Measurements from ENCODE around the gene RPL22. TPM values are rescaled to one million over a fixed set of nuclear protein-coding genes. Genes with fewer than 3 reads are reported as not detected.

The RPL22 gene
- total RNA-seq, 4 donors from 2014 or later, result 56.5 to 170 (median 106) TPM

DNA sequence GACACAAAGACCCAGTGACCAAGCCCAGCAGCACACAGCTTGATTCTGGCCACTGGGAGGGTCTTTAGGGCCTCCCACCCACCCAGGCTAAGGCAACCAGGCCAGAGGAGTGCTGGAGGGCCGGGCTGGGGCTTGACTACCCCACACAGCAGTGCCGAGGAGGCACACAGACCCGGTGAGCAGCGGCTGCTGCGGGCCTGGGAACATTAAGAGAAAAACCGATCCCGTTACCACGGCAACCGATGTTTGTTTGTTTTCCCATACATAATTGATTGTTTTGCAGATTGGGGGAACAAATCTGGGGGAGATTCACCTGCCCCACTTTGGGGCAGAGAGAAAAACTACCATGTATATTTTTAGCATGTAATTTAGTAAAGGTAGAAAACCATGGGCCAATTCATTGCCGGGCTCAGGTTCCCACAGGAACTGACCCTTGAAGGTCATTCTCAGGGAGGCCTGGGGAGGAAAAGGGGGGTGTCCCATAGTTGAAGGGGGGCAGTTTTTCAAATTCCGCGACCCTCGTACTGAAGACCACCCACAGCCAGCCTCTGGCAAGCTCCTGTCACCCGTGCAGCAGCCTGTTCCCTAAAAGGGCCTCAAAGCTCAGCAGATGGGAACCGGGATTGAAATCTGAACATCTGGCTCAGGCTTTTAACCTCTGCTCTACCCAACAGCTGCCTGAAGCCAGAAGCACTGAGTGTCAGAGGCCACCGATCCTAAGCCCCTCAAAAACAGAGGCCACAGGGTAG is 54.6 kb downstream of the RPL22 start:
- intact Hi-C loops (cut with DNase I; ENCODE audit: low total_unique reads), result no loop called here
- 60 to 69% methylated on average over 2 to 16 of the region's 16 CpGs for WGBS, 2 donors (ENCODE audit: low coverage in 1 of 2)

DNA sequence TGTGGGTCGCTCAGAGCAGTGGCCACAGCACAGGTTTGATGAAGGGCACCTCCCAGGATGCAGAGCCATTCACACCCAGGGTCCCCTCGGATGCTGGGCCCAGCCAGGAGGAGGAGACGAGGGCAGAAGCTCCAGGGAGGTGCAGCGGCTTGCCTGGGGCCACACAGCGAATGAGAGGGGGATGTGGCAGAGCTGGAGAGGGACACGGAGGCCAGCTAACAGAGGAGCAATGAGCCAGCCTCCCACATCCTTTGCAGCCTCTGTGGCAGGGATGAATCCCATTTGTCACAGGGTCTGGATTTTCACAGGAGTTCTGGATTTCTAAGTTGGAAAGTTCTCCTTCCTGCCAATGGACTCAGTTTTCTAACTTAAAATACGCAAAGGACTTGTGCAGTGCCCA is 55.2 kb downstream of the RPL22 start:
- no peak overlapping the region for H3K27ac ChIP-seq
- peaks cover 29% of the 10 kb centered on the region for H3K27me3 ChIP-seq
- intact Hi-C loops (cut with DNase I; ENCODE audit: low total_unique reads) (no loop called here), in situ Hi-C loops (cut with MboI; ENCODE audit: low pct_ligation_motif_present in 1 of 4, low pct_unique_long_range_greater_than_20kb in 1 of 4, low sequenced_read_pairs in 3 of 4) (no loop called here)
- H3K4me3 ChIP-seq, result no peak overlapping the region
- no peak for DNase-seq
- H3K4me1 ChIP-seq, result peaks cover 0 to 10% (median 5%) of the 10 kb centered on the region in 4 donors
- WGBS, 2 donors (ENCODE audit: low coverage in 1 of 2), result 78% methylated on average over 7 of the region's 7 CpGs; no CpG with 5 or more reads in 1 of the 2 donors
- H3K36me3 ChIP-seq, result no peaks in the 10 kb centered on the region
- TF ChIP-seq POLR2AphosphoS5 (IDR thresholded peaks at IDR 0.05), result no peak
- no peak for TF ChIP-seq POLR2A (IDR thresholded peaks at IDR 0.05)
- TF ChIP-seq EP300 (IDR thresholded peaks at IDR 0.05; ENCODE audit: low read depth), result no peak
- TF ChIP-seq, protein P1, sequence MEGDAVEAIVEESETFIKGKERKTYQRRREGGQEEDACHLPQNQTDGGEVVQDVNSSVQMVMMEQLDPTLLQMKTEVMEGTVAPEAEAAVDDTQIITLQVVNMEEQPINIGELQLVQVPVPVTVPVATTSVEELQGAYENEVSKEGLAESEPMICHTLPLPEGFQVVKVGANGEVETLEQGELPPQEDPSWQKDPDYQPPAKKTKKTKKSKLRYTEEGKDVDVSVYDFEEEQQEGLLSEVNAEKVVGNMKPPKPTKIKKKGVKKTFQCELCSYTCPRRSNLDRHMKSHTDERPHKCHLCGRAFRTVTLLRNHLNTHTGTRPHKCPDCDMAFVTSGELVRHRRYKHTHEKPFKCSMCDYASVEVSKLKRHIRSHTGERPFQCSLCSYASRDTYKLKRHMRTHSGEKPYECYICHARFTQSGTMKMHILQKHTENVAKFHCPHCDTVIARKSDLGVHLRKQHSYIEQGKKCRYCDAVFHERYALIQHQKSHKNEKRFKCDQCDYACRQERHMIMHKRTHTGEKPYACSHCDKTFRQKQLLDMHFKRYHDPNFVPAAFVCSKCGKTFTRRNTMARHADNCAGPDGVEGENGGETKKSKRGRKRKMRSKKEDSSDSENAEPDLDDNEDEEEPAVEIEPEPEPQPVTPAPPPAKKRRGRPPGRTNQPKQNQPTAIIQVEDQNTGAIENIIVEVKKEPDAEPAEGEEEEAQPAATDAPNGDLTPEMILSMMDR (IDR thresholded peaks at IDR 0.05), result no peak
- no peaks in the 10 kb centered on the region for H3K9me3 ChIP-seq

More for the DNA sequence above, 54.6 kb downstream of the RPL22 start:
- TF ChIP-seq, protein P1 (IDR thresholded peaks at IDR 0.05), result no peak
- TF ChIP-seq POLR2A (IDR thresholded peaks at IDR 0.05) (no peak), POLR2AphosphoS5 (IDR thresholded peaks at IDR 0.05) (no peak), EP300 (IDR thresholded peaks at IDR 0.05; ENCODE audit: low read depth) (no peak)
- Histone ChIP-seq H3K27ac (no peak overlapping the region), H3K9me3 (no peaks in the 10 kb centered on the region), H3K4me3 (no peak overlapping the region), H3K4me1 (peaks cover 0 to 10% (median 5%) of the 10 kb centered on the region in 4 donors), H3K27me3 (peaks cover 30% of the 10 kb centered on the region), H3K36me3 (no peaks in the 10 kb centered on the region)
- DNase-seq, result no peak
- in situ Hi-C loops (cut with MboI; ENCODE audit: low pct_ligation_motif_present in 1 of 4, low pct_unique_long_range_greater_than_20kb in 1 of 4, low sequenced_read_pairs in 3 of 4), result no loop called here

DNA sequence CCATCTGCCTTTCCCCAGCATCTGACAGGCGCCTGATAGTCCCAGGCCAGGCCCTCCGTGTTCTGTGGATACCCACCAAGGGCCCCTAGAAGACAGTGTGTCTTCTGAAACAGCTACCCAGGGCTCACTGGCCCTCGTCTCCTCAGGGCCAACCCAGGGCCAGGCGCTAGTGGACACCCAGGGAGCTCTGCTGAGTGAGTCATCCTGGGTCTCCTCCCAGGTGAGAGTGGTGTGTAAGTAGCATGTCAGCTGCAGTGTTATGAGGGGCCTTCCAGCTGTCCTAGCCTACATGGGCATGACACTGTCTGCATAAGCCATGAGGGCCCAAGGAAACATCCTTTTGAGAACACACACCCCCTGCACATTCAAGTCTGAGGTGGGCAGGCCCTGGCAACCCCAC is 56.0 kb downstream of the RPL22 start:
- Histone ChIP-seq H3K4me3 (no peak overlapping the region), H3K4me1 (peaks cover 0 to 3% (median 1%) of the 10 kb centered on the region in 4 donors), H3K27ac (no peak overlapping the region), H3K36me3 (no peaks in the 10 kb centered on the region), H3K27me3 (peaks cover 21% of the 10 kb centered on the region), H3K9me3 (no peaks in the 10 kb centered on the region)
- no peak for DNase-seq
- WGBS, 2 donors (ENCODE audit: low coverage in 1 of 2), result 95% methylated on average over 3 of the region's 4 CpGs; no CpG with 5 or more reads in 1 of the 2 donors
- in situ Hi-C loops (cut with MboI; ENCODE audit: low pct_ligation_motif_present in 1 of 4, low pct_unique_long_range_greater_than_20kb in 1 of 4, low sequenced_read_pairs in 3 of 4), result no loop called here
- intact Hi-C loops (cut with DNase I; ENCODE audit: low total_unique reads), result no loop called here
- TF ChIP-seq, protein P1 (IDR thresholded peaks at IDR 0.05), result no peak
- TF ChIP-seq EP300 (IDR thresholded peaks at IDR 0.05; ENCODE audit: low read depth) (no peak), POLR2AphosphoS5 (IDR thresholded peaks at IDR 0.05) (no peak), POLR2A (IDR thresholded peaks at IDR 0.05) (no peak)

DNA sequence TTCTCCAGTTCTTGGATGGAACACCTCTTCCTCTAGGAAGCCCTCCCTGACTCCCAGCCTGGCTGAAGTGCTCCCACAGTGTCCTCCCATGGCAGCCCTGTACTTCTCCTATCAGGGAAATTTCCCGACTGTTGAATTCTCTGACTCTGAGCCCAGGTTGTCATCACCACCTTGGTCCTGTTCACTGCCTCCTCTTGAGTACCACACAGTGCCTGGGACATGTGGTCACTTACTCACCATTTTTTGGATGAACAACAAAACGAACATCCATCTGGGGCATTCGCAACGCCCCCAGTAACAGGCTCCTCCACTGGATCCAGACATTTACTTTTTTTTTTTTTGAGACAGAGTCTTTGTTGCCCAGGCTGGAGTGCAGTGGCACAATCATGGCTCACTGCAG is 56.7 kb downstream of the RPL22 start:
- TF ChIP-seq POLR2AphosphoS5 (IDR thresholded peaks at IDR 0.05), result no peak
- TF ChIP-seq, protein P1 (IDR thresholded peaks at IDR 0.05), result no peak
- TF ChIP-seq POLR2A (IDR thresholded peaks at IDR 0.05), result no peak
- TF ChIP-seq EP300 (IDR thresholded peaks at IDR 0.05; ENCODE audit: low read depth), result no peak
- in situ Hi-C loops (cut with MboI; ENCODE audit: low pct_ligation_motif_present in 1 of 4, low pct_unique_long_range_greater_than_20kb in 1 of 4, low sequenced_read_pairs in 3 of 4), result no loop called here
- 82% methylated on average over 4 of the region's 4 CpGs; no CpG with 5 or more reads in 1 of the 2 donors for WGBS, 2 donors (ENCODE audit: low coverage in 1 of 2)
- H3K27ac ChIP-seq, result no peak overlapping the region
- intact Hi-C loops (cut with DNase I; ENCODE audit: low total_unique reads), result no loop called here
- no peaks in the 10 kb centered on the region for H3K36me3 ChIP-seq
- no peaks in the 10 kb centered on the region for H3K9me3 ChIP-seq
- no peak overlapping the region for H3K4me3 ChIP-seq
- H3K4me1 ChIP-seq, result no peaks in the 10 kb centered on the region
- H3K27me3 ChIP-seq, result peaks cover 14% of the 10 kb centered on the region
- no peak for DNase-seq

All from transverse colon (tissue), 4 donors.